ENCODE results near the gene AK8.

Gene AK8

GRCh38 chr9:132761602-132762001 lies 116.5 kb downstream of the AK8 start:
- no peak overlapping the region for H3K4me3 ChIP-seq (ENCODE audit: low read length)
- no peak for DNase-seq (ENCODE audit: low read depth, low spot score)

- H3K4me3 ChIP-seq (ENCODE audit: low read length): no peak overlapping the region
- DNase-seq (ENCODE audit: low read depth, low spot score): no peak
These were observed 118.0 kb downstream of the AK8 start for GRCh38 chr9:132760057-132760456.

- DNase-seq (ENCODE audit: low read depth, low spot score): no peak
- H3K4me3 ChIP-seq (ENCODE audit: low read length): no peak overlapping the region
These were observed 121.1 kb downstream of the AK8 start for GRCh38 chr9:132757016-132757415.

- DNase-seq (ENCODE audit: low read depth, low spot score): no peak
- H3K4me3 ChIP-seq (ENCODE audit: low read length): no peak overlapping the region
These were observed 121.8 kb downstream of the AK8 start for GRCh38 chr9:132756214-132756845.

GRCh38 chr9:132755096-132755495 lies 123.0 kb downstream of the AK8 start:
- H3K4me3 ChIP-seq (ENCODE audit: low read length): no peak overlapping the region
- DNase-seq (ENCODE audit: low read depth, low spot score): no peak

GRCh38 chr9:132754236-132754635 lies 123.8 kb downstream of the AK8 start:
- DNase-seq (ENCODE audit: low read depth, low spot score): no peak
- no peak overlapping the region for H3K4me3 ChIP-seq (ENCODE audit: low read length)

- no peak overlapping the region for H3K4me3 ChIP-seq (ENCODE audit: low read length)
- DNase-seq (ENCODE audit: low read depth, low spot score): no peak
These were observed 124.5 kb downstream of the AK8 start for GRCh38 chr9:132753593-132753880.

GRCh38 chr9:132752877-132753592 lies 125.0 kb downstream of the AK8 start:
- DNase-seq (ENCODE audit: low read depth, low spot score): no peak
- H3K4me3 ChIP-seq (ENCODE audit: low read length): no peak overlapping the region

- no peak overlapping the region for H3K4me3 ChIP-seq (ENCODE audit: low read length)
- DNase-seq (ENCODE audit: low read depth, low spot score): no peak
These were observed 127.4 kb downstream of the AK8 start for GRCh38 chr9:132750668-132751067.

- no peak overlapping the region for H3K4me3 ChIP-seq (ENCODE audit: low read length)
- DNase-seq (ENCODE audit: low read depth, low spot score): no peak
These were observed 128.8 kb downstream of the AK8 start for GRCh38 chr9:132749306-132749705.

GRCh38 chr9:132748450-132748849 lies 129.6 kb downstream of the AK8 start:
- no peak overlapping the region for H3K4me3 ChIP-seq (ENCODE audit: low read length)
- no peak for DNase-seq (ENCODE audit: low read depth, low spot score)

- no peak overlapping the region for H3K4me3 ChIP-seq (ENCODE audit: low read length)
- no peak for DNase-seq (ENCODE audit: low read depth, low spot score)
These were observed 132.1 kb downstream of the AK8 start for GRCh38 chr9:132745756-132746709.

GRCh38 chr9:132744881-132745755 lies 133.0 kb downstream of the AK8 start:
- no peak overlapping the region for H3K4me3 ChIP-seq (ENCODE audit: low read length)
- DNase-seq (ENCODE audit: low read depth, low spot score): no peak

- no peak overlapping the region for H3K4me3 ChIP-seq (ENCODE audit: low read length)
- no peak for DNase-seq (ENCODE audit: low read depth, low spot score)
These were observed 134.1 kb downstream of the AK8 start for GRCh38 chr9:132743931-132744479.

GRCh38 chr9:132742821-132743311 lies 135.2 kb downstream of the AK8 start:
- H3K4me3 ChIP-seq (ENCODE audit: low read length): no peak overlapping the region
- no peak for DNase-seq (ENCODE audit: low read depth, low spot score)

GRCh38 chr9:132740526-132741309 lies 137.4 kb downstream of the AK8 start:
- no peak overlapping the region for H3K4me3 ChIP-seq (ENCODE audit: low read length)
- no peak for DNase-seq (ENCODE audit: low read depth, low spot score)

- no peak overlapping the region for H3K4me3 ChIP-seq (ENCODE audit: low read length)
- DNase-seq (ENCODE audit: low read depth, low spot score): no peak
These were observed 138.3 kb downstream of the AK8 start for GRCh38 chr9:132739710-132740310.
